CD4-positive, alpha-beta T cell treated with Interferon alpha-2 for 1 hour (primary cell): ENCODE data around the gene GPR37.

ENCODE experiments used
- DNase-seq, 2 donors: peaks; one replicate each; pipeline ENCODE4 v3.0.0-alpha.2; 2020 to 2022

GPR37 gene

DNA sequence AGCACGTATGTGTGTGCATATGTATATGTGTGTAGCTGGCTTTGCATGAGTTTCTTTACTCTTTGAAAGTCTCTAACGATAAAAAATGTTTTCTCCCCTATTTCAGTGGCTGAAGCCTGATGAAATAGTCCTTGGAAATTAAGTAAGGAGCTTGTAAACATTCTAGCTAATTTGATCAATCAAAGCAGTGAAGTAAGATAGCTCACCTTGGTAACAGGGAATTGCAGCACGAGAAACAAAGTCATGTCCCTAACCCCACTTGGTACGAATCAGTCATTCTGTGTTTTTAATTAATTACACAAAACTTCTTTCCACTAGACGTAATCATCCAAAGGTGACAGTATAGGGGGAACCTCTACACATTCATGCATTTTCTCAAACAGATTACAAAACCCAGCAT is 41.5 kb downstream of the GPR37 start:
- no peak for DNase-seq

DNA sequence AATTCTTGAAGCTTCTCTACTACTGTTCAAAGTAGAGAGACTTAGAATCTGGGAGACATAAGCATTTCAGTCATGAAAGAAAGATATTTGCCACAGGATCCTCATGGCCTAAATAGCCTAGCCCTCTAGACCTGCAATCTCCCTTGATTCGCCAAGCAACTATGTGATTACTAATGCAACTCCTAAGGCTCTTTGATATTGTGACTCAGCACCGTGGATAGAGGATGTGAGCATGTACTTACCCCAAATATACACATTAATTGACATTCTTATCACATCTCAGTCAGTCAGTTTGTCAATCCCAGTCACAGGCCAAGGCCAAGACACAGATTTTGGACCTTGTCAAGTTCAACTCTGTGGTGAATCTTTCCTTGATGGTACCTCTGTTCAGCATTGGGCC is 42.6 kb downstream of the GPR37 start:
- DNase-seq: no peak

GRCh38 chr7:124722292-124722691 is 43.3 kb downstream of the GPR37 start:
- no peak for DNase-seq

- no peak for DNase-seq
Observed at GRCh38 chr7:124720195-124720594, 45.4 kb downstream of the GPR37 start.

GRCh38 chr7:124718032-124718766 is 47.4 kb downstream of the GPR37 start:
- DNase-seq: no peak

- no peak for DNase-seq
Observed at GRCh38 chr7:124716894-124717293, 48.7 kb downstream of the GPR37 start.

- no peak for DNase-seq
Observed at GRCh38 chr7:124713086-124713485, 52.5 kb downstream of the GPR37 start.

GRCh38 chr7:124712017-124712416 is 53.6 kb downstream of the GPR37 start:
- no peak for DNase-seq

DNA sequence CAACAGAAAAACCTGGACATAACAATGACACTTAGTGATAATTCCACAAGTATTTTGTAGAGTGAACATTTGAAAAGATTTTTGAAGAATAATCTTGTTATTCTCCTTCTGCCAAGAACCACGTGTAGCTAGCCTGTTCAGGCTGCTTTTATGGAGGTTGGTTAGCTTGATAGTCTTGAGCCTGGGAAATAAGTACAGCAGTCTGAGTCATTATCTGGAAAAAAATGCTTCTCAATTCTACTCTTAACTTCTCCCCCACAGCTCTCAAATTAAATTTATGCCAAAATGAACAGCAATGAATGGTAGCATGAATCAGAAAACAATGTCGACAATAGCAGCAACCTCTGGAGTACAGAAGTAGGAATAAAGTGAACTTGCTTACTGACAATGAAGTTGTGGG is 63.2 kb downstream of the GPR37 start:
- DNase-seq: no peak

- no peak for DNase-seq
Observed at GRCh38 chr7:124701955-124702354, 63.6 kb downstream of the GPR37 start.

DNA sequence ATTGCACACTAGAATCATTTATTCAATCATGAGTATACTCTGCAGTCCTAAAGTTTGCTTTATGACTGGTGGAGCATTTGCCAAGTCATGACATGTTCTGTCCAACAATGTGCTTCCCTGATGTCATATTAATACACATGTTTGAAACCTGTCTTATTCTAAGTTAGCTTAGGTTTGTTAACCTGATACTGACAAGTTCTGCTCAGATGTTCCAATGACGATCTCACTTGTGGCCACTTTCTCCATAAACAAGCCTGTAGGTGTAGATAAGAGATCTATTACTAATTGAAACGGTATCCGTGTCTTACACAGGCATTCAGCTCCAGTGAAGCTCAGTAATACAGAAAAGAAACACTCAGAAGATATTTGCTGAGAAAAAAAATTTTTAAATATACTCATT is 64.9 kb downstream of the GPR37 start:
- DNase-seq: no peak

GRCh38 chr7:124698964-124699363 is 66.6 kb downstream of the GPR37 start:
- DNase-seq: no peak

DNA sequence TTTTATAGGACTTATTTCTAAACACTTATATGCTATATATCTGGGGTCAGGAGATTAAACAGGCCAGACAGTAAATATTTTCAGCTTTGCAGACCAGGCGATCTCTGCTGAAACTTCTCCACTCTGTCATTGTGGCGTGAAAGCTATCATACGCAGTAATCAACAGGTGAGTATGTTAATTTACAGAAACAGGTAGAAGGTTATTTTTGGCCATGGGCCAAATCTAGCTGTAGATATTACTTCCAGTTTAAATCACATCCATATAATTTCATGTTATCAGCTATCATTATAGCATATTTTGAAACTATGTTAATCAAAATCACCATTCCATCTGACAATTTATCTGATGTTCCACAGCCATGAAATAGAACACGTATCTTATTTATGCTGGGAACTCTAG is 67.8 kb downstream of the GPR37 start:
- DNase-seq: no peak
